NB4 (cell line): ENCODE data around the gene SLC9C1.
A peak's percentile ranks its signal among the peaks of the same experiment; 100 is the strongest.

ENCODE experiments used
- DNase-seq: peaks from one replicate; pipeline ENCODE4 v3.0.0; 2010; ENCODE audit warnings: low read depth
- H3K4me3 ChIP-seq: one replicate; pipeline ENCODE4 v1.5.1; 2011; ENCODE audit warnings: mild to moderate bottlenecking, low read depth, low read length, moderate library complexity
- CTCF ChIP-seq: IDR thresholded peaks from one replicate; pipeline ENCODE4 v1.5.1; 2012; ENCODE audit warnings: low read depth, low read length
- MAX ChIP-seq: IDR thresholded peaks from 2 replicates; pipeline ENCODE4 v1.6.1; 2011; ENCODE audit warnings: low read depth, low read length
- MYC ChIP-seq: IDR thresholded peaks from 2 replicates; pipeline ENCODE4 v1.6.1; 2011; ENCODE audit warnings: low read depth, low read length
- POLR2A ChIP-seq: IDR thresholded peaks from 2 replicates; pipeline ENCODE4 v1.6.1; 2011; ENCODE audit warnings: mild to moderate bottlenecking; ENCODE audit not compliant: insufficient read length; ENCODE audit errors: extremely low read depth

The SLC9C1 gene

DNA sequence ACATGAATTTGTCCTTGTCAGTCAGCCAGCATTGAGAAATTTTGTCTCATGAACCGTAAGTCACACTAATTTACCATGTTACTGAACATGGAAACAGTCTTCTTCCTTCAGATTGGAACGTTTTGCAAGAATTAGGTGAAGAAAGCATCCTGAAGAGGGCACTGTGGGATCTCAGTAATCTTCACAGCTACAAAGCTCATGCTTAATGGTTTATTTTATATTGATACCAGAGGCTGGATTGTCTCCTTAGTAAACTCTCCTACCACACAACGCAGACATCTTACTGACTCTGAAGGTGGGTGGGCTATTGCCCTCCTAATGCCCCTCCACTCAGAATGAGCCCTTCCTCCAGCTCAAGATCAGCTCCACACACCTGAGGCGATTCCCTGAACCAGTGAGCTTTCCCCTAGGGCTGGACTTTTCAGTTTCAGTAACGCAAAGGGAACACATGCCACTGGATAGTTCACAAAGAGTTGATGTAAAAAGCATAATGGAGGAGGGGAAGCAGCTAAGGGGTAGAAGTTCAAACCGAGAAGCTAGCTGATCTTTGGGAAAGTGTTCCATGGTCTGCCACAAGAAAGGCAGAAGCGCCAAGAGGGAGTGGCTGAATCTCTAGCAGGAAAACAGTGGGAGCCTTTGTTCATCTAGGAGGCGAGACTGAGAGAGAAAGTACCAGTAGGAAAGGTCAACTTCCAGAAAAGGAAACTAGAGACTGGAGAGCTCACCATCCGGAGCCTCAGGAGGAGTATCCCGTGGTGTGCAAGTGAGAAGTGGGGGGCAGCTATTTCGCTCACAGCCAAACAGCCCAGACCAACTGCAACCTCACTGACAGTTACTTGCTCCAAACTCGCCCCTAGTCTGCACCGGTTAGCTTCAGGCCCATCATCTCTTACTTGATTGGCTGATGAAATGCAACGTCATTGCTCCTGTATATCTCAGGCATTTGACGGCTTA is at the start of gene SLC9C1:
Gene SLC9C1 (minus strand): TSS at position 849 of the 954 bp plus-strand sequence. CDS start 7,425 bp downstream, outside the sequence.
- DNase-seq, result peak; percentile 73
- no peak for TF ChIP-seq POLR2A
- TF ChIP-seq CTCF, result peak; percentile 45
- no peak within 1 kb of the TSS for H3K4me3 ChIP-seq

- TF ChIP-seq MAX (no peak), MYC (no peak), POLR2A (no peak), CTCF (no peak)
- no peak overlapping the region for H3K4me3 ChIP-seq
- no peak for DNase-seq
Observed at GRCh38 chr3:112341386-112341785, 47.4 kb upstream of the SLC9C1 start.

- no peak overlapping the region for H3K4me3 ChIP-seq
- DNase-seq, result no peak
- TF ChIP-seq POLR2A (no peak), MAX (no peak), MYC (no peak), CTCF (no peak)
Observed at GRCh38 chr3:112339609-112340008, 45.6 kb upstream of the SLC9C1 start.

GRCh38 chr3:112339134-112339533 is 45.1 kb upstream of the SLC9C1 start:
- no peak for DNase-seq
- no peak overlapping the region for H3K4me3 ChIP-seq
- TF ChIP-seq MYC (no peak), CTCF (no peak), MAX (no peak)

- H3K4me3 ChIP-seq, result no peak overlapping the region
- TF ChIP-seq MAX, result no peak
- TF ChIP-seq MYC, result no peak
- DNase-seq, result no peak
Observed at GRCh38 chr3:112338727-112339056, 44.7 kb upstream of the SLC9C1 start.

DNA sequence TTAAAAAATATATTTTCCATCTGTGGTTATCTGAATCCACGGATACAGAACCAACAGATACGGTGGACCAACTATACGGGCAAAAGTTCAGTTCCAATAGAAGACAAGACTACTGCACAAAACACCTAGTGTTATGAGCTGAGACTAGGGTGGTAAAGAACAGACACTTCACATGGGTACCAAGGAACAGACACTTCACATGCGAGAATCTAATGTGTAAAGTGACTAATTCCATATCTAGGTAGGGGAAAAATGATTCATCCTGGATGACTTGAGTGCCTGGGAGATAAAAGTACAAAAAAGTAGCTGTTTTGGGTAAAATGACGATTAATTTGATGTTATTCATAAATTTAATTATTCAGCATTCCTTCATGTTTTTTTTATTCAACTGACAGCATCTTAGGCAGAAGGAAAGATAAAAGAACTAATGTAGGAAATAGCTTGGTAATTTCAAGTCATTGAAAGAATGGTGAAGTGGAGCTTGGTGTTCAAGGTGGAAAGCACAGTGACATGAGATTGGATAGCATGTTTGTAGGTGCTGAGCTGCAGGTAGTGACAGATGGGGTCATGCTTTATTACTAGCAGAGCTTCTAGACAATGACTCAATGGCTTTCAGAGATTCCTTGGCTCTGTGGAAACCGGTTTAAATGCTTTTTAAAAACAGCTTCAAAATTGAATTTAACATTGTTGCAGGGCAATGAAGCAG is 44.2 kb upstream of the SLC9C1 start:
- DNase-seq, result no peak
- no peak overlapping the region for H3K4me3 ChIP-seq
- TF ChIP-seq MAX (no peak), MYC (no peak), POLR2A (no peak)
